ENCODE measurements around the gene HS3ST3A1.

HS3ST3A1 gene

GRCh38 chr17:13601776-13602551 is at the start of gene HS3ST3A1:
Gene HS3ST3A1, minus strand, starts transcription at chr17:13601929. Its CDS starts 800 bp downstream, at chr17:13601129.
- DNase-seq (ENCODE audit: low spot score), result no peak

- DNase-seq (ENCODE audit: low spot score), result no peak
Measured at GRCh38 chr17:13650096-13650675, 48.5 kb upstream of the HS3ST3A1 start.

GRCh38 chr17:13647543-13648021 is 45.9 kb upstream of the HS3ST3A1 start:
- DNase-seq (ENCODE audit: low spot score), result no peak

GRCh38 chr17:13646969-13647542 is 45.3 kb upstream of the HS3ST3A1 start:
- no peak for DNase-seq (ENCODE audit: low spot score)

- no peak for DNase-seq (ENCODE audit: low spot score)
Measured at GRCh38 chr17:13646411-13646810, 44.7 kb upstream of the HS3ST3A1 start.

- no peak for DNase-seq (ENCODE audit: low spot score)
Measured at GRCh38 chr17:13643180-13643579, 41.5 kb upstream of the HS3ST3A1 start.

- DNase-seq (ENCODE audit: low spot score), result no peak
Measured at GRCh38 chr17:13642188-13642587, 40.5 kb upstream of the HS3ST3A1 start.

- no peak for DNase-seq (ENCODE audit: low spot score)
Measured at GRCh38 chr17:13640551-13640950, 38.8 kb upstream of the HS3ST3A1 start.

GRCh38 chr17:13638855-13639458 is 37.2 kb upstream of the HS3ST3A1 start:
- no peak for DNase-seq (ENCODE audit: low spot score)

GRCh38 chr17:13636951-13637350 is 35.2 kb upstream of the HS3ST3A1 start:
- no peak for DNase-seq (ENCODE audit: low spot score)

- DNase-seq (ENCODE audit: low spot score), result no peak
Measured at GRCh38 chr17:13635951-13636350, 34.2 kb upstream of the HS3ST3A1 start.

GRCh38 chr17:13634021-13634420 is 32.3 kb upstream of the HS3ST3A1 start:
- no peak for DNase-seq (ENCODE audit: low spot score)

GRCh38 chr17:13631529-13631928 is 29.8 kb upstream of the HS3ST3A1 start:
- DNase-seq (ENCODE audit: low spot score), result no peak

- DNase-seq (ENCODE audit: low spot score), result peak; percentile 18
Measured at GRCh38 chr17:13626703-13627102, 25.0 kb upstream of the HS3ST3A1 start.

GRCh38 chr17:13619462-13619861 is 17.7 kb upstream of the HS3ST3A1 start:
- no peak for DNase-seq (ENCODE audit: low spot score)

- no peak for DNase-seq (ENCODE audit: low spot score)
Measured at GRCh38 chr17:13616031-13616430, 14.3 kb upstream of the HS3ST3A1 start.

- no peak for DNase-seq (ENCODE audit: low spot score)
Measured at GRCh38 chr17:13609941-13610340, 8.2 kb upstream of the HS3ST3A1 start.

GRCh38 chr17:13601322-13601775 is 380 bp downstream of the HS3ST3A1 start:
- no peak for DNase-seq (ENCODE audit: low spot score)

GRCh38 chr17:13600475-13601321 is 1.0 kb downstream of the HS3ST3A1 start:
- no peak for DNase-seq (ENCODE audit: low spot score)

- DNase-seq (ENCODE audit: low spot score), result no peak
Measured at GRCh38 chr17:13599864-13600263, 1.9 kb downstream of the HS3ST3A1 start.

- no peak for DNase-seq (ENCODE audit: low spot score)
Measured at GRCh38 chr17:13599168-13599577, 2.6 kb downstream of the HS3ST3A1 start.

All from kidney capillary endothelial cell (primary cell).